Nephron (organoid): ENCODE measurements around the gene NR1I2.

Source experiments
- H3K27ac Mint-ChIP-seq, 3 experiments: 2 replicates each; pipeline ENCODE4 v1.8.0; 2020; ENCODE audit warnings: mixed read lengths in 3 of 3, mild to moderate bottlenecking in 2 of 3, moderate library complexity in 1 of 3
- H3K27me3 Mint-ChIP-seq: 2 replicates; pipeline ENCODE4 v1.8.0; 2021; ENCODE audit warnings: low read depth, mild to moderate bottlenecking, moderate library complexity, mixed read lengths
- H3K36me3 Mint-ChIP-seq: 2 replicates; pipeline ENCODE4 v1.8.0; 2020; ENCODE audit warnings: low read depth, mixed read lengths
- H3K4me1 Mint-ChIP-seq: 2 replicates; pipeline ENCODE4 v1.8.0; 2020; ENCODE audit warnings: mixed read lengths
- H3K4me3 Mint-ChIP-seq, 3 experiments: 2 replicates each; pipeline ENCODE4 v1.8.0; 2020; ENCODE audit warnings: mild to moderate bottlenecking in 3 of 3, mixed read lengths in 3 of 3, moderate library complexity in 2 of 3
- H3K9me3 Mint-ChIP-seq: 2 replicates; pipeline ENCODE4 v1.8.0; 2020; ENCODE audit warnings: mixed read lengths
- TF ChIP-seq, protein P1 (sequence below), 3 experiments: fragments of 200-600 bp; sonication (generic); IDR thresholded peaks; one replicate each; pipeline ENCODE4 v1.5.0; 2021; ENCODE audit warnings: antibody characterized with exemption in 3 of 3; ENCODE audit not compliant: unreplicated experiment in 3 of 3

NR1I2 gene

DNA sequence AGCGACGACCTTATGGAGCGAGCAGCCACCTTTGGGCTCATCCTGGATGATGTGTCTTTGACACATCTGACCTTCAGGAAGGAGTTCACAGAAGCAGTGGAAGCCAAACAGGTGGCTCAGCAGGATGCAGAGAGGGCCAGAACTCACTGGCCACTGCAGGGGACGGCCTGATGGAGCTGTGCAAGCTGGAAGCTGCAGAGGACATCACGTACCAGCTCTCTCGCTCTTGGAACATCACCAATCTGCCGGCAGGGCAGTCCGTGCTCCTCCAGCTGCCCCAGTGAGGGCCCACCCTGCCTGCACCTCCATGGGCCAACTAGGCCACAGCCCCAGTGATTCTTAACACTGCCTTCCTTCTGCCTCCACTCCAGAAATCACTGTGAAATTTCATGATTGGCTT lies 10.4 kb downstream of the NR1I2 start:
- peaks cover 4% of the 10 kb centered on the region for H3K9me3 Mint-ChIP-seq
- TF ChIP-seq, protein P1, sequence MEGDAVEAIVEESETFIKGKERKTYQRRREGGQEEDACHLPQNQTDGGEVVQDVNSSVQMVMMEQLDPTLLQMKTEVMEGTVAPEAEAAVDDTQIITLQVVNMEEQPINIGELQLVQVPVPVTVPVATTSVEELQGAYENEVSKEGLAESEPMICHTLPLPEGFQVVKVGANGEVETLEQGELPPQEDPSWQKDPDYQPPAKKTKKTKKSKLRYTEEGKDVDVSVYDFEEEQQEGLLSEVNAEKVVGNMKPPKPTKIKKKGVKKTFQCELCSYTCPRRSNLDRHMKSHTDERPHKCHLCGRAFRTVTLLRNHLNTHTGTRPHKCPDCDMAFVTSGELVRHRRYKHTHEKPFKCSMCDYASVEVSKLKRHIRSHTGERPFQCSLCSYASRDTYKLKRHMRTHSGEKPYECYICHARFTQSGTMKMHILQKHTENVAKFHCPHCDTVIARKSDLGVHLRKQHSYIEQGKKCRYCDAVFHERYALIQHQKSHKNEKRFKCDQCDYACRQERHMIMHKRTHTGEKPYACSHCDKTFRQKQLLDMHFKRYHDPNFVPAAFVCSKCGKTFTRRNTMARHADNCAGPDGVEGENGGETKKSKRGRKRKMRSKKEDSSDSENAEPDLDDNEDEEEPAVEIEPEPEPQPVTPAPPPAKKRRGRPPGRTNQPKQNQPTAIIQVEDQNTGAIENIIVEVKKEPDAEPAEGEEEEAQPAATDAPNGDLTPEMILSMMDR (IDR thresholded peaks at IDR 0.05; ENCODE audit: unreplicated experiment in 3 of 3): no peak
- H3K27ac Mint-ChIP-seq: no peak overlapping the region
- H3K27me3 Mint-ChIP-seq: peaks cover 10% of the 10 kb centered on the region
- no peaks in the 10 kb centered on the region for H3K4me1 Mint-ChIP-seq
- H3K4me3 Mint-ChIP-seq: no peak overlapping the region
- no peaks in the 10 kb centered on the region for H3K36me3 Mint-ChIP-seq

GRCh38 chr3:119794401-119794800 lies 12.5 kb downstream of the NR1I2 start:
- Mint-ChIP-seq H3K36me3 (no peaks in the 10 kb centered on the region), H3K27ac (no peak overlapping the region), H3K4me1 (no peaks in the 10 kb centered on the region), H3K4me3 (no peak overlapping the region), H3K27me3 (peaks cover 10% of the 10 kb centered on the region), H3K9me3 (peaks cover 4% of the 10 kb centered on the region)
- TF ChIP-seq, protein P1 (IDR thresholded peaks at IDR 0.05; ENCODE audit: unreplicated experiment in 3 of 3): no peak

DNA sequence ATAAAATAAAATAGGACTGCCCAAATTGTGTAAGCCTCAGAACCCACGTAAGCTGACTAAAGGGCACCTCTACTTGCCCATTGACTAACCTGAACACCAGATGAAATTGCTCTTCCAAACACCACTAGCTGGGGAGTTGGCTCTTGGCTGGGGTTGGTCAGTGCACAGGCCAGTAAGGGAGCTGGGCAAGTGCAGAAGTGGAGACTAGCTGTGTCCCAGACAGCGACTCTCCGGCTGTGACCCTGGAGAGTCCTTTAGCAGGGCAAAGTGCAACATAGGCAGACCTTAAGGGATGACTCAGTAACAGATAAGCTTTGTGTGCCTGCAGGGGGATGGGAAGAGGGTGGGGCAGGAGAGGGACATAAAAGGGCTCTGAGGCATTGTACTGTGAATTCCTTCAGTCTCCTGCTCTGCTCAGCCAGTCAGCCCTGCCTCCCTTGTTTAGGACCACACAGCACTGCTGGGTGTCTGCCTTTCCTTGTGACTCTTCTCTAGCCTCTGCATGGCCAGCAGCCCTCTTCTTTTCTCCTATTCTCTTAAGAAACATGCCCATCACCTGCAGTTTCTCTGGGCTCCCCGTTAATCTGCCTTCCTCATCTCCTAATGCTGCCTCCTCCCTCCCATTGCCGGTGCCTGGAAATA lies 13.2 kb downstream of the NR1I2 start:
- TF ChIP-seq, protein P1 (IDR thresholded peaks at IDR 0.05; ENCODE audit: unreplicated experiment in 3 of 3): no peak
- H3K4me1 Mint-ChIP-seq: no peaks in the 10 kb centered on the region
- no peaks in the 10 kb centered on the region for H3K36me3 Mint-ChIP-seq
- peaks cover 2% of the 10 kb centered on the region for H3K9me3 Mint-ChIP-seq
- H3K27me3 Mint-ChIP-seq: peaks cover 10% of the 10 kb centered on the region
- peak overlapping the region in 1 of 3 experiments; percentile 52 for H3K27ac Mint-ChIP-seq
- no peak overlapping the region for H3K4me3 Mint-ChIP-seq

GRCh38 chr3:119795849-119796248 lies 13.9 kb downstream of the NR1I2 start:
- Mint-ChIP-seq H3K4me1 (no peaks in the 10 kb centered on the region), H3K4me3 (no peak overlapping the region), H3K36me3 (no peaks in the 10 kb centered on the region), H3K27me3 (peaks cover 10% of the 10 kb centered on the region), H3K27ac (no peak overlapping the region), H3K9me3 (no peaks in the 10 kb centered on the region)
- TF ChIP-seq, protein P1 (IDR thresholded peaks at IDR 0.05; ENCODE audit: unreplicated experiment in 3 of 3): no peak

- Mint-ChIP-seq H3K4me3 (no peak overlapping the region), H3K36me3 (no peaks in the 10 kb centered on the region), H3K27ac (no peak overlapping the region), H3K27me3 (peaks cover 10% of the 10 kb centered on the region), H3K9me3 (no peaks in the 10 kb centered on the region), H3K4me1 (no peaks in the 10 kb centered on the region)
- TF ChIP-seq, protein P1 (IDR thresholded peaks at IDR 0.05; ENCODE audit: unreplicated experiment in 3 of 3): no peak
Observed at GRCh38 chr3:119796368-119796767, 14.5 kb downstream of the NR1I2 start.

DNA sequence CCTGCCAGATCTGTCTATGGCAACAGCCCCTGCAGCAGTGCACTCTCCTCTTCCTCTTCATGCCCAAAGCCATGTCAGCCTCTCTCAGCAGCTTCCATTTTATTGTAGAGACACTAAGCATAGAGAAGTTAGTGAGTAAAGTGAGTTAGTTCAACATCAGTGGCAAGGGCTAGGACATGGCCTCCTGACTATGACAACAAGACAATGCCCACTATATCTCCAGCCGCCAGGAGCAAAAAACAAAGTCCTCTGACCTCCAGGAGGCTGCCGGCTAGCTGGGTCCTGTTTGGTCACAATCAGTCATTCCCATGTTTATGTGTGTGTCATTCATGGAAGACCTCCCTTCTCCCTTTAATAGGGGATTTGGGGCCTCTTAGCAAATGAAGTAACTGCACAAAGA lies 14.9 kb downstream of the NR1I2 start:
- Mint-ChIP-seq H3K4me1 (no peaks in the 10 kb centered on the region), H3K27me3 (peaks cover 10% of the 10 kb centered on the region), H3K36me3 (no peaks in the 10 kb centered on the region), H3K9me3 (no peaks in the 10 kb centered on the region), H3K4me3 (no peak overlapping the region), H3K27ac (no peak overlapping the region)
- TF ChIP-seq, protein P1 (IDR thresholded peaks at IDR 0.05; ENCODE audit: unreplicated experiment in 3 of 3): no peak
